Breast epithelium (tissue), 4 donors: ENCODE data around the gene IL4. TPM values are rescaled to one million over a fixed set of nuclear protein-coding genes. Genes with fewer than 3 reads are reported as not detected.
"Not testable (repeated sequence)": the region's sequence is repeated elsewhere in the genome, so short reads cannot be mapped to it uniquely, and the experiment has no call there.

Experiments
- DNase-seq, 2 donors: peaks; one replicate each; pipeline ENCODE4 v3.0.0-alpha.2; 2019; ENCODE audit warnings: low spot score in 2 of 2
- H3K27ac ChIP-seq, 2 donors: fragments of 200-600 bp; sonication (generic) in 1 of 2; one replicate each; pipeline ENCODE4 v1.5.1; 2016 to 2019; ENCODE audit warnings: mild to moderate bottlenecking in 1 of 2
- H3K27me3 ChIP-seq, 2 donors: fragments of 200-600 bp; sonication (generic) in 1 of 2; one replicate each; pipeline versions ENCODE4 v1.5.1 to v1.6.0; 2017 to 2019; ENCODE audit warnings: control low read depth in 1 of 2, mild to moderate bottlenecking in 1 of 2
- H3K36me3 ChIP-seq: fragments of 200-600 bp; one replicate; pipeline ENCODE4 v1.5.1; 2019
- H3K4me1 ChIP-seq, 2 donors: fragments of 200-600 bp; sonication (generic); one replicate each; pipeline ENCODE4 v1.5.1; 2016 to 2019; ENCODE audit warnings: control low read depth in 1 of 2
- H3K4me3 ChIP-seq, 3 donors: fragments of 200-600 bp; sonication (generic); 1 replicate in 2 of 3; 2 replicates in 1 of 3; pipeline ENCODE4 v1.5.1; 2016 to 2019; ENCODE audit warnings: mild to moderate bottlenecking in 3 of 3, moderate library complexity in 2 of 3
- H3K9me3 ChIP-seq, 2 donors: fragments of 200-600 bp; sonication (generic) in 1 of 2; one replicate each; pipeline ENCODE4 v1.5.1; 2016 to 2019; ENCODE audit warnings: control low read depth in 1 of 2
- POLR2A ChIP-seq: fragments of 450-650 bp; IDR thresholded peaks from one replicate; pipeline ENCODE4 v1.6.1; 2016; ENCODE audit warnings: antibody characterized with exemption, mild to moderate bottlenecking, moderate library complexity
- POLR2AphosphoS5 ChIP-seq, 3 donors: sonication (generic); formaldehyde crosslinking; IDR thresholded peaks; one replicate each; pipeline ENCODE4 v1.6.1; 2017; ENCODE audit warnings: antibody characterized with exemption in 3 of 3
- intact Hi-C: fragments of 100-400 bp; cut with DNase I; formaldehyde crosslinking; loops from one replicate; pipeline ENCODE4 v1.15.1; 2023; ENCODE audit warnings: low total_unique reads
- total RNA-seq, 3 donors: library from RNA; depleted of rRNA; stranded (reverse); fragments of >200 nt; gene quantifications; one replicate each; pipeline ENCODE4 v1.1.0, GENCODE V29; 2016
- TF ChIP-seq, protein P1 (sequence below), 3 donors: fragments of 450-650 bp; IDR thresholded peaks; one replicate each; pipeline ENCODE4 v1.5.1; 2016 to 2017; ENCODE audit warnings: antibody characterized with exemption in 3 of 3, mild to moderate bottlenecking in 3 of 3, moderate library complexity in 3 of 3

IL4 gene
- total RNA-seq, 3 donors from 2014 or later: not detected

DNA sequence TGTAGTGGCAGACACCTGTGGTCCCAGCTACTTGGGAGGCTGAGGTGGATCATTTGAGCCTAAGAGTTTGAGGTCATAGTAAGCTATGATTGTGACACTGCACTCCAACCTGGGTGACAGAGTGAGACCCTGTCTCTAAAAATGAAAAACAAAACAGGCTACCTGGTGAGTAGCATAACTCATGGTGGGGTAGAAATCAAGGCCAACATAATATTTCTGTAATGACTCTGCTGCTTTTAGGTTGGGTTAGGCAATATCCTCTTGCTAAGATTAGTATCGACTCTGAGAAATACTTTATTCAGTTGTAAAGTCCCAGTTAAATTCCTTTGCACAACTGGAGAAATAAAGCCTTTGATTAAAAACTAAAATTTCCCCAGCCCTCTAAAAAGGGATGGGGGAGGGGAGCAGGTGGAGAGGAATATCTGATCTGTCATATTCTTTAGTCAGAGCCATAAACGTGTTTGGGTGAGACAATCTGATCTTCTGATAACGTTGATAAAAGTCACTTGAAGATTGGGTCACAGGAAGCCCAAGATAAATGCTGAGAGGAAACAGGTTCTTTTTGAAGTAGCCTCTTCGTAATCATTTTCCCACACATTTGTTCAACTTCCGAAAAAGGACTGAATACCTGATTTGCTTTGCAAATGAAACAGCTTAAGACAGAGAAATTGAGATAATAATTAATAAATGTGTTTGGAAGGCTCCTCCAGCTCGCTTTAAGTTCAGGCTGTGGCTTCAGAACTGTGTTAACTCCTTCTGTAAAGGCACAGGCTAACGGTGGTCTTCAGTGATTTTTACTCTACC, 14.9 kb downstream of the IL4 start:
- Histone ChIP-seq H3K27ac (no peak overlapping the region), H3K4me3 (no peak overlapping the region), H3K4me1 (no peaks in the 10 kb centered on the region), H3K9me3 (no peaks in the 10 kb centered on the region), H3K36me3 (no peaks in the 10 kb centered on the region), H3K27me3 (no peaks in the 10 kb centered on the region)
- intact Hi-C loops: no loop called here
- TF ChIP-seq POLR2AphosphoS5 (IDR thresholded peaks at IDR 0.05): no peak
- TF ChIP-seq, protein P1, sequence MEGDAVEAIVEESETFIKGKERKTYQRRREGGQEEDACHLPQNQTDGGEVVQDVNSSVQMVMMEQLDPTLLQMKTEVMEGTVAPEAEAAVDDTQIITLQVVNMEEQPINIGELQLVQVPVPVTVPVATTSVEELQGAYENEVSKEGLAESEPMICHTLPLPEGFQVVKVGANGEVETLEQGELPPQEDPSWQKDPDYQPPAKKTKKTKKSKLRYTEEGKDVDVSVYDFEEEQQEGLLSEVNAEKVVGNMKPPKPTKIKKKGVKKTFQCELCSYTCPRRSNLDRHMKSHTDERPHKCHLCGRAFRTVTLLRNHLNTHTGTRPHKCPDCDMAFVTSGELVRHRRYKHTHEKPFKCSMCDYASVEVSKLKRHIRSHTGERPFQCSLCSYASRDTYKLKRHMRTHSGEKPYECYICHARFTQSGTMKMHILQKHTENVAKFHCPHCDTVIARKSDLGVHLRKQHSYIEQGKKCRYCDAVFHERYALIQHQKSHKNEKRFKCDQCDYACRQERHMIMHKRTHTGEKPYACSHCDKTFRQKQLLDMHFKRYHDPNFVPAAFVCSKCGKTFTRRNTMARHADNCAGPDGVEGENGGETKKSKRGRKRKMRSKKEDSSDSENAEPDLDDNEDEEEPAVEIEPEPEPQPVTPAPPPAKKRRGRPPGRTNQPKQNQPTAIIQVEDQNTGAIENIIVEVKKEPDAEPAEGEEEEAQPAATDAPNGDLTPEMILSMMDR (IDR thresholded peaks at IDR 0.05): no peak
- no peak for TF ChIP-seq POLR2A
- DNase-seq: no peak

DNA sequence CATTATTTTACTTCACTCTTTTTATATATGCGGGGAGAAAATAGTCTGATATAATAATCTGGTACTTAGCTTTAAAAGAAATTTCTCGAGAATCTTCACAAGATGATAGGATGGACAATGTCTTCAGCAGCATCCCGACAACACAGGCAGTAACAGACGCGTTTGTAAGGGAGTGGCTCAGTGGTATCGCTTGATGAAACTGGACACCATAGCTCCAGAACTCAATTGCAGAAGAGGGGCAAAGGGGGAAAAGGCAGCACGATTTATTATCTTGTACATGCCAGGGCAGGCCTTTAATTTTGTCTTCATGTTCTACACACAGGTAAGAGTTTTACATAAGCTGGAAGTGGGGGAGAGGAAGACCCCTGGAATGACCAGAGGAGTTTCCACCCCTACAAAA, 15.7 kb downstream of the IL4 start:
- Histone ChIP-seq H3K4me3 (no peak overlapping the region), H3K4me1 (no peaks in the 10 kb centered on the region)
- intact Hi-C loops: no loop called here

DNA sequence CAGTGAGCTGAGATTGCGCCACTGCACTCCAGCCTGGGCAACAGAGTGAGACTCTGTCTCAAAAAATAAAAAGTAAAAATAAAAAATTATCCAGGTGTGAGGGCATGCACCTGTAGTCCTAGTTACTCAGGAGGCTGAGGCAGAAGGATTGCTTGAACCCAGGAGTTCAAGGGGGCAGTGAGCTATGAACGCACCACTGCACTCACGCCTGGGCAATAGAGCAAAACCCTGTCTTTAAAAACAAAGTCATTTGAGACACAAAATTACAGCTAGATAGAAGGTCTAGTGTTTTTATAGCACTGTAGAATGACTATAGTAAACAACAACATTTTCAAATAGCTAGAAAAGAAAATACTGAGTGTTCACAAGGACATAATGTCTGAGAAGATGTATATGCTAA, 16.4 kb downstream of the IL4 start:
- intact Hi-C loops: no loop called here
- no peak for DNase-seq
- no peaks in the 10 kb centered on the region for H3K9me3 ChIP-seq
- no peak overlapping the region for H3K4me3 ChIP-seq
- TF ChIP-seq, protein P1 (IDR thresholded peaks at IDR 0.05): no peak
- TF ChIP-seq POLR2AphosphoS5 (IDR thresholded peaks at IDR 0.05): no peak
- no peak for TF ChIP-seq POLR2A
- H3K36me3 ChIP-seq: no peaks in the 10 kb centered on the region
- no peaks in the 10 kb centered on the region for H3K4me1 ChIP-seq
- H3K27me3 ChIP-seq: no peaks in the 10 kb centered on the region
- H3K27ac ChIP-seq: no peak overlapping the region

More for the DNA sequence above, 15.7 kb downstream of the IL4 start:
- TF ChIP-seq POLR2A (no peak), POLR2AphosphoS5 (IDR thresholded peaks at IDR 0.05) (no peak)
- TF ChIP-seq, protein P1 (IDR thresholded peaks at IDR 0.05): no peak
- H3K27me3 ChIP-seq: no peaks in the 10 kb centered on the region
- DNase-seq: no peak
- no peaks in the 10 kb centered on the region for H3K36me3 ChIP-seq
- no peak overlapping the region for H3K27ac ChIP-seq
- H3K9me3 ChIP-seq: no peaks in the 10 kb centered on the region

DNA sequence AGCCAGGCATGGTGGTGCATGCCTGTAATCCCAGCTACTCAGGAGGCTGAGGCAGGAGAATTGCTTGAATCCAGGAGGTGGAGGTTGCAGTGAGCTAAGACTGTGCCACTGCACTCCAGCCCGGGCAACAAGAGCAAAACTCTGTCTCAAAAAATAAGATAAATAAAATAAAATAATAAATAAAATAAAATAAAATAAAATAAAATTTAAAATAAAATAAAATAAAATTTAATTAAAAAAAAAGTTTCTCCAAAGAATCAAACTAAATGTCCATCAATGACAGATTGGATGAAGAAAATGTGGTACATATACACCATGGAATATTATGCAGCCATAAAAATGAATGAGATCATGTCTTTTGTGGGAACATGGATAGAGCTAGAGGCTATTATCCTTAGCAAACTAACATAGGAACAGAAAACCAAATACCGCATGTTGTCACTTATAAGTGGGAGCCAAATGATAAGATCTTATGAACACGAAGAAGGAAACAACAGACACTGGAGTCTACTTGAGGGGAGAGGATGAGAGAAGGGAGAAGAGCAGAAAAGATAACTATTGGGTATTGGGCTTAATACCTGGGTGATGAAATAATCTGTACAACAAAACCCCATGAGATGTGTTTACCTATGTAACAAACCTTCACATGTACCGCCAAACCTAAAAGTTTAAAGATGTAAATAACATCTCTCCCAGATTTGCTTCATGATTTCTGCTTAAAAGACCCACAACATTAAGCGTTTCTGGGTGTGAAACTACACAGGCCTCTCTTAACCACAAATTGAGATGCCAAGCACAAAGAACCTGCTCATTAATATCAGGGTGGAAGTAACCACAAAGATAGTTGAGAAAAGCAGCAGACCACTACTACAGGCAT, 18.2 kb downstream of the IL4 start:
- DNase-seq, H3K4me1 ChIP-seq, intact Hi-C loops, H3K36me3 ChIP-seq, H3K27ac ChIP-seq, H3K4me3 ChIP-seq, H3K27me3 ChIP-seq, H3K9me3 ChIP-seq: not testable (repeated sequence)

DNA sequence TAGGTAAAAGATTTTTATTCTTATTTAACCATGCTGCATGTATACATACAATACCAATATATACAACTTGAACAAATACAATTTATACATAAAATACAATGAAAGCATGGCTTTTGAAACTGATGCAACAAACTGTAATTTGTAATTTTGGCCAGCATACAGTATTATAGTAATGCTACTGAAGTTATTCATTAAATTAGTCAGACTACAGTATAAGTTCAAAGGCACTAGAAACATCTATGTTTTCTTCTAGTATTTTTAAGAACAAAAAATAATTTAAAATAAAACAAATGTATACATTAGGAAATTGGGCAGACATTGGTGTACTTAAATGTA, 18.8 kb downstream of the IL4 start:
- Histone ChIP-seq H3K4me3 (no peak overlapping the region), H3K27ac (no peak overlapping the region), H3K27me3 (no peaks in the 10 kb centered on the region), H3K9me3 (no peaks in the 10 kb centered on the region), H3K4me1 (no peaks in the 10 kb centered on the region), H3K36me3 (peaks cover 9% of the 10 kb centered on the region)
- TF ChIP-seq POLR2A: no peak
- TF ChIP-seq, protein P1 (IDR thresholded peaks at IDR 0.05): no peak
- TF ChIP-seq POLR2AphosphoS5 (IDR thresholded peaks at IDR 0.05): no peak
- intact Hi-C loops: no loop called here
- DNase-seq: no peak
